HepG2 (cell line): ENCODE results near the gene TMEM8B. TPM values are rescaled to one million over a fixed set of nuclear protein-coding genes. Genes with fewer than 3 reads are reported as not detected.
A peak's percentile ranks its signal among the peaks of the same experiment; 100 is the strongest.

Experiments
- ARID4A ChIP-seq: sonication (generic); formaldehyde crosslinking; IDR thresholded peaks from 2 replicates; pipeline ENCODE4 v1.5.0; 2020; ENCODE audit warnings: mild to moderate bottlenecking, missing genetic modification reagents, borderline replicate concordance
- CEBPB ChIP-seq: IDR thresholded peaks from 2 replicates; pipeline ENCODE4 v1.6.1; 2011; ENCODE audit warnings: low read depth, low read length, improper control_type of control experiment, borderline replicate concordance
- CREM ChIP-seq, 2 experiments: sonication (generic) in 1 of 2; formaldehyde crosslinking in 1 of 2; IDR thresholded peaks; 2 replicates each; pipeline versions ENCODE4 v1.4.0 to v1.6.1; 2016 to 2020; ENCODE audit warnings: antibody characterized with exemption in 1 of 2, mild to moderate bottlenecking in 1 of 2, missing genetic modification reagents in 1 of 2
- GATAD1 ChIP-seq: IDR thresholded peaks from 2 replicates; pipeline ENCODE4 v1.6.1; 2016; ENCODE audit warnings: missing genetic modification reagents, missing compliant biosample characterization
- KIAA2018 ChIP-seq: sonication (generic); formaldehyde crosslinking; IDR thresholded peaks from 2 replicates; pipeline ENCODE4 v1.5.0; 2020; ENCODE audit warnings: mild to moderate bottlenecking, missing genetic modification reagents, borderline replicate concordance
- MAFK ChIP-seq, 2 experiments: IDR thresholded peaks in 1 of 2; conservative IDR thresholded peaks in 1 of 2; 2 replicates each; pipeline ENCODE4 v1.6.1; 2011; ENCODE audit warnings: improper control_type of control experiment in 2 of 2, low read length in 2 of 2
- MXD4 ChIP-seq: IDR thresholded peaks from 2 replicates; pipeline ENCODE4 v1.6.1; 2016; ENCODE audit warnings: mild to moderate bottlenecking, missing biosample characterization, missing genetic modification reagents
- ONECUT2 ChIP-seq: sonication (generic); formaldehyde crosslinking; IDR thresholded peaks from 2 replicates; pipeline ENCODE4 v1.4.0; 2020; ENCODE audit warnings: missing genetic modification reagents
- SOX13 ChIP-seq, 3 experiments: fragments of 450-650 bp in 1 of 3; sonication (generic) in 1 of 3; formaldehyde crosslinking in 1 of 3; IDR thresholded peaks in 2 of 3; conservative IDR thresholded peaks in 1 of 3; 2 replicates each; pipeline versions ENCODE4 v1.5.0 to v1.6.1; 2016 to 2020; ENCODE audit warnings: antibody characterized with exemption in 1 of 3, mild to moderate bottlenecking in 1 of 3, missing compliant biosample characterization in 1 of 3, missing genetic modification reagents in 1 of 3, moderate library complexity in 1 of 3
- ZBTB37 ChIP-seq: sonication (generic); formaldehyde crosslinking; IDR thresholded peaks from 2 replicates; pipeline ENCODE4 v1.4.0; 2020; ENCODE audit warnings: mild to moderate bottlenecking, missing genetic modification reagents
- ZNF326 ChIP-seq: sonication (generic); formaldehyde crosslinking; IDR thresholded peaks from 2 replicates; pipeline ENCODE4 v1.4.0; 2020; ENCODE audit warnings: missing genetic modification reagents, borderline replicate concordance
- ZNF772 ChIP-seq: sonication (generic); formaldehyde crosslinking; IDR thresholded peaks from 2 replicates; pipeline ENCODE4 v1.5.0; 2020; ENCODE audit warnings: mild to moderate bottlenecking, missing genetic modification reagents
- ZSCAN9 ChIP-seq: IDR thresholded peaks from 2 replicates; pipeline ENCODE4 v1.6.1; 2016; ENCODE audit warnings: borderline replicate concordance
- polyA plus RNA-seq, 8 experiments: library from polyadenylated mRNA; depleted of rRNA in 3 of 8; stranded (reverse) in 7 of 8; unstranded in 1 of 8; fragments of >200 nt; fragmentation: Illumina TruSeq in 4 of 8; extraction: Trizol in 4 of 8; gene quantifications; 2 replicates each; pipeline versions ENCODE4 v1.2.1 to v1.2.3, GENCODE V29; 2011 to 2016; ENCODE audit warnings: low read depth in 4 of 8, missing spikeins in 1 of 8, mixed read lengths in 1 of 8; ENCODE audit not compliant: insufficient read depth in 1 of 8
- total RNA-seq, 5 experiments: library from RNA; depleted of rRNA; stranded (reverse); fragments of >200 nt; fragmentation: Illumina TruSeq; extraction: Trizol; gene quantifications; 2 replicates each; pipeline ENCODE4 v1.2.3, GENCODE V29; 2016; ENCODE audit warnings: low read depth in 1 of 5

TMEM8B gene
- total and polyA plus RNA-seq, 2 of the 13 experiments (the other 11 are each of a cell fraction or from before 2014, with no cell fraction given): 2.1 to 2.7 TPM

- peak; percentile 91 for TF ChIP-seq GATAD1 (CRISPR knock-in tag)
- no peak for TF ChIP-seq SOX13 (IDR thresholded peaks at IDR 0.05)
- TF ChIP-seq SOX13 (CRISPR knock-in tag; conservative IDR thresholded peaks at IDR 0.05 in 1 of 2, IDR thresholded peaks at IDR 0.05 in 1 of 2): 0 out of 4 replicates have a peak, but pooled peaks of 1 of the 2 experiments have one; percentile 19
- no peak for TF ChIP-seq ZBTB37
- no peak for TF ChIP-seq ZNF326 (CRISPR knock-in tag)
- no peak for TF ChIP-seq CEBPB
- TF ChIP-seq CREM (IDR thresholded peaks at IDR 0.05): peak; percentile 58; the same call in 1 of the 2 replicates
- no peak for TF ChIP-seq CREM (CRISPR knock-in tag; IDR thresholded peaks at IDR 0.05)
- no peak for TF ChIP-seq MAFK (conservative IDR thresholded peaks at IDR 0.05 in 1 of 2, IDR thresholded peaks at IDR 0.05 in 1 of 2; ENCODE audit: low read length in 2 of 2)
- no peak for TF ChIP-seq ONECUT2 (CRISPR knock-in tag)
- TF ChIP-seq ZSCAN9: 0 out of 2 replicates have a peak, but pooled peaks have one; percentile 26
- TF ChIP-seq ARID4A (CRISPR knock-in tag): peak; percentile 80
- no peak for TF ChIP-seq KIAA2018 (CRISPR knock-in tag)
- 0 out of 2 replicates have a peak, but pooled peaks have one; percentile 63 for TF ChIP-seq ZNF772
- TF ChIP-seq MXD4 (CRISPR knock-in tag): 0 out of 2 replicates have a peak, but pooled peaks have one; percentile 22
Measured at GRCh38 chr9:35812025-35812602, 16.9 kb upstream of the TMEM8B start, which contains the start of gene SPAG8 (continued).
